Activated CD8-positive, alpha-beta memory T cell treated with anti-CD3 and anti-CD28 coated beads for 4 hours (primary cell): ENCODE data around the gene TNP2.

ENCODE experiments used
- DNase-seq, 2 donors: peaks; one replicate each; pipeline ENCODE4 v3.0.0-alpha.2; 2020; ENCODE audit warnings: low read depth in 2 of 2

TNP2 gene

DNA sequence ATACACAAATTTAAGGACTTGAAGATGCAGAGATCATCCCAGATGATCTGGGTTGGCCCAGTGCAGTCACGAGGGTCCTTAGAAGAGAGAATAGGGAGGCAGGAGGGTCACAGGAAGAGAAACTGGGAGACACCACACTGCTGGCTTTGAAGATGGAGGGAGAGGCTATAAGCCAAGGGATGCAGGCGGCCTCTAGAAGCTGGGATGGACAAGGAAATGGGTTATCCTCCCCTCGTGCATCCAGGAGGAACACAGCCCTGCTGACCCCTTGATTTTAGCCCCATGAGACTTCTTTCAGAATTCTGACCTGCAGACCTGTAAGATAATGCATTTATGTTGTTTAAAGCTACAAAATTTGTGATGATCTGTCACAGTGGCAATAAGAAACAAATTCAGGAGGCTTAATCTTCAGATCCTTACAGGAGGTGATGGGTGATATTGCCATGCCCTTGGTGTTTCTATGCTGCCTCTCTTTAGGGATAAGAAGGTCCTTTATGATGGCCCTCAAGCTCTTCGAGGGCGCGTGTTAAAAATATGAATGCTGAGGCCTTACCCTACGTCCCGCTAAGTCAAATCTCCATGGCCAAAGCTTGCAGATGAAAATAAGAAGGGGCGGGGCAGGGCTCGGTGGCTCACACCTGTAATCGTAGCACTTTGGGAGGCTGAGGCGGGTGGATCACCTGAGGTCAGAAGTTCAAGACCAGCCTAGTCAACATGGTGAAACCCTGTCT is 8.6 kb upstream of the TNP2 start:
- no peak for DNase-seq

- no peak for DNase-seq
Measured at GRCh38 chr16:11276896-11277593, 7.9 kb upstream of the TNP2 start.

- no peak for DNase-seq
Measured at GRCh38 chr16:11276143-11276895, 7.2 kb upstream of the TNP2 start, which contains the start of gene PRM2. TSS of gene PRM2 (minus strand) at chr16:11276480. CDS start at chr16:11276370, 110 bp downstream.

DNA sequence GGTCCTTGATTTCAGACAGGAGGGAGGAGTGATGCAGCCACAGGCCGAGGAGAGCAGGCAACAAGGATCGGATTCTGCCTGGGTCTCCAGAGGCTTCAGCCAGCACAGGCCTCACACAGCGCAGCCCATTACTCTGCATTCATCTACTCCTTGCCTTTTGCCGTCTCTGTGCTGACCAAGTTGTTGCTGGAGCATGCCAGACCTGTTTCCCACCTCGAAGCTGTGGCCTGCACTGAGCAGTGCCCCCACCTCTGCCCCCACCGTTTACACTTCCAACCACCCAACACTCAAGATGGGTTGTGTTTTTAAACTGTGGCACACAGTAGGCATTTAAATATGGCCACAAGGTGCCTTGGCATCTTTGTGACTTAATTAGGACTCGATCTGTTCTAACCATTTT is 5.8 kb upstream of the TNP2 start:
- no peak for DNase-seq

DNA sequence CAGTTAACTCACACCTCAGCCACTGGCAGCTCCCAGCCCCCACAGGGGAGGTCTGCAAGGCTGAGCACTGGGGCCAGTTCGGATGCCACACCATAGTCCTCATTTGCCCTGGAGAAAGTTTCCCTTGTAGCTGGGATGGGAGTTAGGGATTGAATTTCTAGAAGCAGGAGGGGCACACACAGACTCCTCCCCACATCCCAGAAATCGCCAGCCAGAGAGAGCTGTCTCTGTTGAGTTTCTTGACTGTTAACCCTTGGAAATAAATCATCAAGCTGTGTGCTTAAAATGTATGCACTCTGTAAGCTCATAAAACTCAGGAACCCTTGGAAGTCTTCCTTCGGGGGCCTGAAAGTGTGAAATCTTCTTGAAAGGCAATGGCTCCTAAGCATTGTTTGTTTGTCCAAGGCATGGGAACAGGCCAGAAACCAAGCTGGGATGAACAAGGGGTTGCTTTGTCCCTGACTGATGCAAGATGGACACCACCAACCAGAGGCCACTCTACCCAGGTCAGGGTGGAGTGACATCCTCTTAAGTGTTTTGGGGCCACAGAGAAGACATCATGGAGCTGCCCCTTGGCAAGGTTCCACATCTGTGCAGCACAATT is 4.7 kb upstream of the TNP2 start:
- no peak for DNase-seq

DNA sequence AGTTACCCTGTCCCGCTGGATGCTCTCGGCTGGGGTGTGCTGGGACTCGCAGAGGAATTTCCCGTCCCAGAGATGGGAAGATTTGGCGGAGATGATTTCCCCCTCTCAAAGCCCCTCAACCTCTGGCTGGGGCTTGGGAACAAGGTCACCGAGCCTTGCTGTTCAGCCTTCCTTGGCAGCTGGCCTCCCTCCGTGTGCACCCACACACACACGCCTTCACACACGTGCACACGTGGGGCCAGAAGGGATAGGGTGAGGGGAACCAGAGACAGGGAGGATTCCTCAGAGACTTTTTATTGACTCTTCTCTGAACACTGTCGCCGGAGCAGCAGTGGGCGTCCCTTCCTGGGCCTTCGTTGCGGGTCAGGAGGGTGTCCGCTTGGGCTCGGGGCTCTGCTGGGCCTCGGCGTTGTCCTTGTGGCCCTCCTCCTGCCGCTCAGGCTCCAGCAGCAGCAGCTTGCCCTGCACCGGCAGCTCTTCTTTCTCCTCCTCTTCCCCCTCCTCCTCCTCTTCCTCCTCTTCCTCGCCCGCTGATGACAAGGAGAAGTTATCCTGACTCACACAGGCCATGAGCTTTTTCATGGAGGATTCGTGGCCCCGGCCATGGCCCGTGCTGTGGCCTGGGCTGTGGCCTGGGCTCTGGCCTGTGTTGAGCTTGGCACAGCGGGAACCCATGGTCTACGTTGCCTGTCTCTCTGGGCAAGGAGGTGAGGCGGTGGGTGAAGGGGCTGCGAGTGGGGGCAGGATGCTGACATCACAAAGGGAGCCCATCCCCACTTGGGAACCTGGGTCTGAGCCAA is 4.0 kb upstream of the TNP2 start, which contains the start of gene PRM3:
Gene PRM3 (minus strand): TSS at position 709 of the 800 bp plus-strand sequence. CDS start 34 bp downstream, at position 675.
- no peak for DNase-seq

- DNase-seq: no peak
Measured at GRCh38 chr16:11272484-11272883, 3.4 kb upstream of the TNP2 start.

DNA sequence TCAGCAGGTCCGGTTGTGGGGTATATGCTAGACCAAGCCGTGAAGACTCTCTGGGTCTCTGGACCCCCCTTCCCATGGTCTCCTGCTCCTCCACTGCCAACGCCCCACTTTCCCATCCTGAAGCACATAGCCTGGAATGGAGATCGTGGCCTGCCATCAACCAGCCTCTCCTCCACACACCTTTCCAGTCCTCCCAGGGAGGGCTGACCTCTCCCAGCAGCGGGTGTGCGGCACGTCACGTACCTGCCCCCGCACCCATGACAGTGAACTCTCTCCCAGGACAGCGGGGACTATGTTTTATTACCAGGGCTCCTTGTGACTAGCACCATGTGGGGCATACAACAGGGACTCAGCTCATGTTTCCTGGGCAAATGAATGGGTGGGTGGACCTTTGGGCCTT is 2.5 kb upstream of the TNP2 start:
- DNase-seq: no peak

GRCh38 chr16:11270602-11271162 is 1.6 kb upstream of the TNP2 start:
- DNase-seq: no peak

DNA sequence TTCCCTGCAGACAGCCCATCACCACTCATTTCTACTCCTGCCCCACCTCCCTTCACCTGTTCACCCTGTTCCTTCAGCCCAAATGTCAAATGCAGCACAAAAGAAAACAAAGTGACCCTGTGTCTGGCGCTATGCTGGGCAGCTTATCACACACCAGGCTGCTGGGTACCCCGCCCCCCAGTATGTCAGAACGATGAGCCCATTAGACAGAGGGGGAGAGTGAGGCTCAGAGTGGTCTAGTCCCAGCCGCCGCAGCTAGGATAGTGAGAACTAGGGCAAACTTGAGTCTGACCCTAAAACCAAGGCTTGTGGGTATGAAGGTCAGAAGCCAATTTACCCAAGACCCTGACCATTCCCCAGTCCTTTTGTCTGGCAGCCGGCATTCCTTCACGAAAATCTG is 4.0 kb downstream of the TNP2 start:
- no peak for DNase-seq

DNA sequence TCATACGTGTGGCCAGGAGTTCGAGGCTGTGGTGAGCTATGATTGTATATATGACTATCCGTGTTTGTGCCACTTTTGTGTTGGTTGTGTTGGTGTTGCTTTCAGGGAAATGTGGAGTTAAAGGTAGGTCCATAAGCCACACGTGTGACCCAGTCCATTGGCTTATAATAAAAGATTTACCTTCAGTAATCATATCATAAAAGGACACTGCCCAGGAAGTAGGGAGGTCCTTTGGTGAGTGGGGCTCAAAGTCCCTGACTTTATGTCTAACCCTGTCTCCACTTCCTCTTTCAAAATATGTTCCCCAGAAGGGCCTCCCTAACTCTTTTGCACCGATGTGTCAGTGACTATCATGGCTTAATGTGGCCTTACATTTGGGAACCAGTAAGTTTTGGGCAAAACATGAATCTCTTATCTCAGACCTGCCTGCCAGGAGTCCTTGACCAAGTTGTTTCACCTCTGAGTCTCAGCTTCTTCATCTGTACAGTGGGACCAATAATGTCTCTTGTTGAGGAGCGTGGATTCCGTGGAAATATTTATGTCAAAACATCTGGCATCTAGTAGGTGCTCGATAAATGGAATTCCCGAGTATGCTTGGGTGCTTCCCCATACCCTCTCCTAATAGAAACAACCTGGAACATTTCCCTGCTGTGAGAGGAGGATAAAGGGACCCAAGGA is 4.8 kb downstream of the TNP2 start:
- no peak for DNase-seq

DNA sequence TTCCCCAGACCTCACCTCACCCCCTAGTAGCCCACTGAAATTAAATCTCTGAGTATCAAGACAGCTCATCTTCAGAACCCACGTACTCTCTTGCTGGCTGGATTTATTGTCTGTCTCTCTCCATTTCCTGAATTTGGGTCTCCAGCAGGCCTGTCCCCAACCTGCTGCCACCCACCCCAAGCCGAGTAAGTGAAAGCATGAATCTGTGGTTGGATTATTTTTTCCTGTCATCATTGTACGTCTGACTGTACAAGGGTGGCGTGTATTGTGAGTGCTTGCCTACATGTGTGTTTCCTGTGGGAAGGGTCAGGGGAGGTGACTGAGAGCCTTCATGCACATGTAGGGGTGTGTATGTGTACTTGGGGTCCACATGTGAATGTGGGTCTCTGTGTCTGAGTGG is 5.4 kb downstream of the TNP2 start:
- DNase-seq: no peak

DNA sequence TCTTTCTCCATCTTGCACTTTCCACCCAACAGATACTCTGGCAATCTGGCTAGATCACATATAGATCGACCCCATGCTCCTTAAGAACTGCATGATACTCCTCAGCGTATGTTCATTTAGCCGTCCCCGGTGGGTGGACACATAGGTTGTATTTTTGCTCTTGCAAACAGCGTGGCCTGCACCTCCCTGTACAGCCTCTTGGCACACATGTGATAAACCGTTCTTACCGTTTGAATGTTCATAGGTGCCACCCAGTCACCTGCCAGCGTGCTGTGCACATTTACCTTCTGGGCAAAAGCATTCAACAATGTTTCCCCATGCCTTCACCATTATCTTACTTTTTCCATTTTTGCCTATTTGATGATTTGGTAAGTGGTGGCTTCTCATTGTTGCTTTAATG is 6.2 kb downstream of the TNP2 start:
- no peak for DNase-seq

- DNase-seq: no peak
Measured at GRCh38 chr16:11260596-11260966, 8.5 kb downstream of the TNP2 start.

GRCh38 chr16:11259655-11260595 is 9.2 kb downstream of the TNP2 start:
- no peak for DNase-seq

GRCh38 chr16:11258553-11259492 is 10.3 kb downstream of the TNP2 start:
- no peak for DNase-seq

- DNase-seq: no peak
Measured at GRCh38 chr16:11257131-11257938, 11.8 kb downstream of the TNP2 start.
